Left renal cortex interstitium (tissue), 4 donors: ENCODE results near the gene TMEM170B. TPM values are rescaled to one million over a fixed set of nuclear protein-coding genes. Genes with fewer than 3 reads are reported as not detected.

Source experiments
- DNase-seq, 4 donors: peaks; one replicate each; pipeline ENCODE4 v3.0.0-alpha.2; 2013; ENCODE audit warnings: low read depth in 4 of 4, low spot score in 2 of 4, missing footprints in 1 of 4
- polyA plus RNA-seq, 4 donors: library from polyadenylated mRNA; unstranded; fragments of 120-200 nt; gene quantifications; one replicate each; pipeline ENCODE4 v1.2.1, GENCODE V29; 2013; ENCODE audit not compliant: insufficient read length in 4 of 4

The TMEM170B gene, protein sequence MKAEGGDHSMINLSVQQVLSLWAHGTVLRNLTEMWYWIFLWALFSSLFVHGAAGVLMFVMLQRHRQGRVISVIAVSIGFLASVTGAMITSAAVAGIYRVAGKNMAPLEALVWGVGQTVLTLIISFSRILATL
- 10 to 100 TPM in 1 of 4 donors, 1 to 10 TPM in 3; 8.0 to 11.7 (median 8.3) TPM for polyA plus RNA-seq

DNA sequence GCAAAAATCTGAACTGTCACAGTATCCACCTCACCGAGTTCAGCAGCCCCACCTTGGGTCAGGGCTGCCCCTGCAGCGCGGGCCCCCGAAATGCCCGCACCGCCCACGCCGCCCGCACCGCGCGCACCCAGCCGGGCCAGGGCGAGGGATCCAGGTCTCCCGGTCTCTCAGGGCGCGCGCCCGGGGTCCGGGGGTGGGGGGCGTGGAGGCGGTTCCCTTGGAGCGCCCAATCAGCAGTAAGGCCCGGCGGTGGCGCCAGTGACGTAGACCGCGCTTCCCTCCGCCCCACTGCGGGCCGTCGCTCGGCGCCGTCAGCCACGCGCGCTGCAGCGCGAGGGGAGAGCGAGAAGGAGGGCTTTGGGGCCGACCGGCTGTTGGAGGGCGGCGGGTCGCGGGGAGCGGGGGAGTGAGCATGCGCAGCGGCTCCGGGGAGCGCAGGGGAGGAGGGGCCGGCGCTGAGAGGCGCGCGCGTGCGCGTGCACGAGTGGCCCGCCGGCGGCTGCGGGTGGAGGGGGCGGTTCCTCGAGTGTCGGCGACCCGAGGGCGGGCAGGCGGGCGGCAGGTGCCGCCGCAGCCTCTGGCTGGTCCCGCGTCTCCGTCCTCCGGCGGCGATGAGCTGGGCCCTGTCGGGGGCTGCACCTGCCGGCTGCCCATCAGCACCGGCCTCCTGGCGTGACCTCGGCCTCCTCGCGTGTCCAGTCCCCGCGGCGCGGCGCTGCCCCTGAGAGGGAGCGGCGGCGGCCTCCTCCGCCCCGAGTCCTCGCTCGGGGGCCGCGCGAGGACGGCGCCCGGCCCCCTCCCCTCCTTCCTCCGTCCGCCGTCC is at the start of gene TMEM170B:
TMEM170B (plus strand) TSS at position 521 of the 823 bp plus-strand sequence. CDS start 529 bp downstream, outside the sequence.
- peak; percentile 69 to 87 (median 82) for DNase-seq

DNA sequence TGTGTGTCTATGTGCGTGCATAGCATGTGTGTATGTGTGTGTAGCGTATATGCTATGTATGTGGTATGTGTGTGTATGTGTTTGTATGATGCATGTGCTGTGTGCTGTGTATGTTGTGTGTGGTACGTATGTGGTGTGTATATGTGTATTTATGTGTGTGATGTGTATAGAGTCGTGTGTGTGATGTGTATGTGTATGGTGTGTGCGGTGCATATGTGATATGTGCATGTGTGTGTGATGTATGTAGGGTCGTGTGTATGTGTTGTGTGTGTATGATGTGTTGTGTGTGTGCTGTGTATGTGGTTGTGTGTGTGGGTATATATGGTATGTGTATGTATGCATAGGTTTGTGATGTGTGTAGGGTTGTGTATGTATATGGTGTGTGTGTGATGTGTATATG is 46.6 kb upstream of the TMEM170B start:
- no peak for DNase-seq

DNA sequence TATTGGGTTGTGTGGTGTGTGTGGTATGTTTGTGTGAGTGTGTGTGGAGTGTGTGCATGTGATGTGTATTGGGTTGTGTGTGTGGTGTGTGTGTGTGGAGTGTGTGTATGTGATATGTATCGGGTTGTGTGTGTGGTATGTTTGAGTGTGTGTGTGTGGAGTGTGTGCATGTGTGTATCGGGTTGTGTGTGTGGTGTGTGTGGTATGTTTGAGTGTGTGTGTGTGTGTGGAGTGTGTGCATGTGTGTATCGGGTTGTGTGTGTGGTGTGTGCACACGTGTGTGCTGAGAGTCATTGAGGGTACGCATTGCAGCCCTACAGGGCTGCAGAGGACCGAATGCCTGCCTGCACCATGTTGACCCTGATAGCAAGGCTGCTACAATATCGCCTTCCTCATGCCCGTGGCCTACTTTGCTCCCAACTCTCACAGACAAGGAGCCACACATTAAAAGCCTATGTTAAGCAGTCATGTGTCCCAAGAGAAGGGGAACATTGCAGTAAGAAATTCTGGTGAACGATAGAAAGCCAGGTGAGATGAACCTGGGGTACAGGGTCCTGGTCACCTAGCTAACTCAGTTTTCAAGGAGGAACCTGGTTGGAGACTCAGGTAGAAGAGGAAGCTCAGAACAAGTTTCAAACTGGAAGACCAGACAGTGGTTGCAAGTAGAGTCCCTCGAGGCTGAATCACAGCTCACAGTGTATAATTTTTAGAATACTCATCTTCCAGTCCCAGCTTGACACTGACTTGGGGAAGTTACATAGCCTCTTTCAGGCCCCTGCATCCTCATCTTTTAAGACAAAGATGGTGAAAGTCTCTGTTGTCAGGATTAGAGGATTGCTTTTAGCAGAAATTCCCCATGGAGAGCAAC is 45.7 kb upstream of the TMEM170B start:
- DNase-seq, result no peak

DNA sequence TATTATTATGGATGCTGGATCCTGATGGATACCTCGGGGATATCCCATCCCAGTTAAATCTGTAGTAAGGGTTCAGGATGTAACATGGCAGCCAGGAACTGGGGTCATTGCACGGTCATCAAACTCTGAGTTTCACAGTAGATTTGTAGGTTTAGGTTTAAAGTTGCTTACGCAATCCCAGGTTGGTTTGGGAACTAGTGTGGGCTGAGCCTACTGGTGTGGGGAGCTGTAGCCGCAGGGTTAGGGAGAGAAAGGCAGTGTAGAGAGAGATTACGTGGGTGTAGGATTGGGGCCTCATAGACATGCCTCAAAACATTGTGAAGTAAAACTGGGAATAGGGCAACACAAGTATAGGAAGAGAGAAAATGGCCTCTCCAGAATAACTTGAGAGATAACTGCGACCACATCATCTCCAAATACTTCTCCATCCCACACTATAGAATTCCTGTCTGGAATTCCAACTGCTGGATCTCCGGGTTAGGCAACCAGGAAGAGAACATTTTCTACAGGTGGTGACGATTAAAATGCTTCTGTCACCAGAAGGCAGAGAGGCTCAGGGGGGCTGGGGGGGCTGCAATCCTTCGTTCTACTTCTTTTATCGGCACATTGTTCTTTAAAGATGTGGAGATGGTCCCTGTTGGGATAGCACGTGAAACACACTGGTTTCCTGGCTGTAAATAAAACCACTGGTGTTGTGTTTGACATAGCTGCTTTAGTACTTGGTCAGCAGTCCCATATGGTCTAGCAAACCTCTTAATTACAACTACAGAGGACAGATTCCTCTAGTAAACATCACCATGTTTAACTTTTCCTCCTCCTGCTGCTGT is 44.9 kb upstream of the TMEM170B start:
- DNase-seq, result no peak

DNA sequence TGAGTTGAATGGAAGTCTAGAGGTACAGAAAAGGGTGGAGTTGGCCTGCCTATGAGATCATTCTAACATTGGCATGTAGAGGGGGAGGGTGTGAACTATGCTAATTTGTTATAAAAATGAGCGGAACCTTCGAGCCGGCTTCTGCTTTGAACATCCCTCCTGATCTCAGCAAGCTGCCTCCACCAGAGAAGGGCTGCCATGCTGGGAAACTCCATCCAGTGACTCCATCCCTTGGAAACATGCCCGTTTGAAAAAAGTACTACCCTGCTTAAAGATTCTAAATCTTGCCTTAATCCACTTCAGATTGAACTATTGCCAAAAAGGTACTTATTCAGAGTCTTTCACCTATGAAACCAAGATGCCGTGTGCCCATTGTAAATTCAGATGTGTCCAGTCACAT is 43.6 kb upstream of the TMEM170B start:
- DNase-seq, result no peak

DNA sequence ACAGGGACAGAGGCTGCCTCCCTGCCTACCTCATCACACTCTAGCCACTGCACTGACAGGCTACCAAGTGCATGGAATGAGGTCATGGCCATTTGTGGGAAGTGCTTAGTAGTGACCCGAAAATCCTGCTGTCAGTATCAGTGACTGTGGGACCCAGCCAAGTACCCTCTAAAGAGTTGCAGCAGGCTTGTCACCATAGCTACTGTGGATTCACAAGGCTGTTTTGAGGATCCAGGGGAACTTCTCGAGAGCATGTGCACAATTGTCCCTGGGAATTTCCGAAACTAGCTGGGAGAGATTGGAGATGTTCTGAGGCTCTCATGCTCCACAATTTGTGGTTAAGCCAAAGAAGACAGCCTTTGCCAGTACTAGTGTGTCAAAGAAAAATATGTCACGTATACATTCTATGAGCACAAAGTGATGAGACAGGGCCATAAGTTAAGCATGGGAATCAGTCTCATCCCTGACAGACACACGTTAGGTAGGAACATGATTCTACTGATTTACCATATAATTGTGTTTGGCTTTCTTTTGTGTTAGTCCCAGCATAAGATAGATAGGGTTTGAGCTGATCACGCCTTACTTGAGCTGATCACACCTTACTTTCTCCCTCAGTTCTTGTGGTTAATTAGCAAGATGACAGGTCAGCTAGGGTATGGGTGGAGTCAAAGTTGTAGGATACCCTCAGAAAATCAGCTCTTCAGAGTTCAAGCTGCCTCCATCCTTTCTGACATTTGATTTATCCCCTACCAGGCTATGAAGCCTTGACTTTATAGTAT is 42.6 kb upstream of the TMEM170B start:
- DNase-seq, result no peak

DNA sequence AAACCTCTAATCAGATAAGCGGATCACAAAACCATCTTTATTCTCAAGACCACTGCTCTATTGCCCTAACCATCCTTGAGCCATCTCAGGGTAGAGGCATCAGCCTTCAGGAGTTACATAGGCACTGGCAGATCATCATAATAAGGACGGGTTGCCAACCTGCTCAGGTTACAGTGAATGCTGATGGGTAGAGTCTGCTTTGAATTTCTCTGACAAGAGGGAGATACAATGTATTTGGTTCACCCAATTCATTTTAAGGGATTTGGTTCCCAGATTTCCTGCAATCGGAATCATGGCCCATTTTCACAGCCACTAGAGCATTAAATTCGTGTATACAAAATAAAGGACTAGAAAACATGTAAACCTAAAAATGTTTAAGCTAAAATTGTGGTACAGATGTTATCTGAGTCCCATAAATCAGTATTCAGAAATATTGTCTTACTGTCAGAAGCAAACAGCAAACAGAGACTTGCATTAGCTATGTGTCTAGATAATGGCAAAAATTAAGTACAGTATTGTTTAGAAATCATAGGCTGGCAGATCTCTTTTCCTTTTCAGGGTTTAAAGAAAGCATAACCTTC is 41.9 kb upstream of the TMEM170B start:
- no peak for DNase-seq

DNA sequence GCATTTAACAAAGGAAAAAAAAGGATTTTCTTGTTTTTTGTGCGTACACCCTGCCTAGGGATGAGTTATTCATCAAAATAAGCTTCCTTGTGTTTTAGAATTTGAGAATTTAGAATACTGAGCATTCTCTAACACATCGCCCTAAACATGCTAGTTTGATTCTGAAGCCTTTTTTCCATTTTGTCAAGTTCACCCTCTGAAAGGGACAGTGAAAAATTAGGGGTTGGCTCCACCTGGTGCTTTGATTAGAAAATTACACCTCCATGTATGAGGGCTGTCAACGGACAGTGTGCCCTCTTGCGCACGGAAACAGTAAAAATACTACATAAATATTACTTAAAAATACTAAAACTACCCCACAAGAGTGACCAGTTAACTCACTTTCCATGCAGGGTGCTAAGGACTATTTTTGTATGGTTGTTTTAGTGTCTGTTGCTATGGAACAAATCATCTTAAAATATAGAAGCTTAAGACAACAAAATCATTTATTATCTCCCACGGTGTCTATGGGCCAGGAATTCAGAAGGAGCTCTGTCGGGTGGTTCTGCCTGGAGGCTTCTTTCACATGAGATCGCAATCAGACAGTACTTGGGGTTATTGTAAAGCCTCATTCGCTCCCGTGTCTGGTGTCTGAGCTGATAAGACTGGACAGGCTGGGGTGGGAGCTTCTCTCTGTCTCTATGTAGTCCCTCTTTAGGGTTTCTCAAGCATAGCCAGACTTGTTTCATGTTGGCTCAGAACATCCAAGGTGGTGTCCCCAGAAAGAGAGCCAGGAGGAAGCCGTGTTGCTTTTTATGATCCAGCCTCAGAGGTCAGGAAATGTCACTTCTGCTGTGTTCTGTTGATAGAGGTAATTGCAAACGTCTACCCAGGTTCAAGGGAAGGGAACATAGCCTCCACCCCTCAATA is 41.1 kb upstream of the TMEM170B start:
- peak; percentile 60 to 81 (median 69) for DNase-seq

DNA sequence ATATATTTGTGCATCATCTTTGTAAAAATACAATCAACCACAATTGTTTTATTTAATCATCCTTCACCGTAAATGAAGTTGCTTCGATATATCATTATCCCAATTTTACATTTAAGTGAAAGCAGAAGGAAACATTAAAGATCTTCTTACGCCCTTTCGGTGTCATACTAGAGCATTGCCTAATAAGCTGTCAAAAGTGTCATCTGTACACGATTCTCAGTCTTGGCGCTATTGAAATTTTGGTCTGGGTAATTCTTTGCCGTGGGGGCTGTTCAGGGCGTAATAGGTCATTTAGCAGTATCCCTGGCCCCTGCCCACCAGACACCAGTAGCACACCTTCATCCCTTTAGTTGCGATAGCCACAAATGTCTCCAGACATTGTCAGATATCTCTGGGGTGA is 40.4 kb upstream of the TMEM170B start:
- no peak for DNase-seq

DNA sequence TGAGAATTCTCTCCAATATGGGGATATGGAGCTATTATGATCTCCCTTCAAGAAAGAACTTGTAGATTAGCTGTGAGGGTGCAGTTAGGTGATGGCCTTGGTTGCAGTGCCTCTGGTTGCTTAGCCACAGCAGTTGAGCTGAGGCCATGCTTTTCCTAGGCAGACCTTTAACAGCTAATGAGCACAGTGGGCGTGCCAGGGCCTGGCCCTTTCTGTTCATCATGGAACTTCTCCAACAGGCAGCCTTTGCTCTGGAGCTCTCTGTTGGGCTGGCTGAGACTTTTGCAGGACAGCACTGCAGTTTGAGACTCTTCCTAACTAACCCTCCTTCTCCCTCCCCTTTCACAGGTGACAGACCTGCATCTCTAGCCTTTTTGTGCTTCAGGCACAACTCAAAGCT is 39.7 kb upstream of the TMEM170B start:
- DNase-seq, result no peak

DNA sequence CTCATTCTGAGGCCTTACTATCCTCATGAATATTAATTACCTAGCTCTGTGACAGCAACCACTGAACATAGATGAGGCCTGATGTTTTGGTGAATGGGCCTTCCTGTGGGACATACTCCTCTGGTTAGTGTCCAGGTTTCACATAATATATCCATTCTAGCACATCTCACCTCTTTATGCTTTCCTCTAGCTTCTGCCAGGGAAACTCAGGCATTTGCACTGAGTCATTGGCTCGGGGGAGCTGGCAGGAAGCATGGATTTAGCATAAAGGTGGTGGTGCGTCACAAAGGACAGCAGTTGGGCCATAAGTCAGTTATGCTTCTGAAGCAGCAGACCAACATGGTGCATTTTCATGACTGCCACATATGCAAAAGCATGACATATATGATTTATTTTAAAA is 37.5 kb upstream of the TMEM170B start:
- no peak for DNase-seq

DNA sequence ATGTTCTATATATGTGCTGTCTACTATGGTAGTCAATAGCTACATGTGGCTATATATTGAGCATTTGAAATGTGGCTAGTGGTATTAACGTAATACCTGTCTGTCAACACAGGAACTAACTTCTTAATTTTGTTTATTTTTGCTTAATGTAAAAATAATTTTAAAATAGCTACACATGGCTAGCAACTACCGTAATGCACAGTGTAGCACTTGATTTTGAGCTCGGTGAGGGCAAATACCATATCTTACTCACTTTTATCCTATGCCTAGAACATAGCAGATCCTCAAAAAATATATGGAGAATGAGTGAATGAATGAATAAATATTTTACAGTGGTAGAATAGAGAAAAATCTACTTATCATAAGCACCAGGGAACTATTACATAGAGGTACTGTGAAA is 28.1 kb upstream of the TMEM170B start:
- no peak for DNase-seq

DNA sequence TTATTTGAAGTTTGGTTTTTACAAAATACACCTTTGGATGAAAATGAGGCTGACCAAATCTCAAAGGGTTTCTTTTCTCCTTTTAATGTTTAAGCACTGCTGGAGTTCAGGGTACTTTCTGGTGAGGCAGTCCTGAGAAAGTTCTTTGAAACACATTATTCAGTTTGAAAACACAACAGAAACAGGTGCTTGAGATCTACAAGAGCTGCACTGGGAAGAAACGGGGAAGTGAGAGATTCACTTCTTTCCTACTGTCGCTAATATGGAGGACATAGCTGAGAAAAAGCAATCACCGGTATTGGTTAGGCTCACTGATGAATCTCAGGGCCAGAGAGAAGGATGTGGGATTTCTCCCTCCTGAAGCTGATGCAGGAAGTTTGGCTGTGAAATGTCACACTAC is 22.9 kb upstream of the TMEM170B start:
- no peak for DNase-seq

DNA sequence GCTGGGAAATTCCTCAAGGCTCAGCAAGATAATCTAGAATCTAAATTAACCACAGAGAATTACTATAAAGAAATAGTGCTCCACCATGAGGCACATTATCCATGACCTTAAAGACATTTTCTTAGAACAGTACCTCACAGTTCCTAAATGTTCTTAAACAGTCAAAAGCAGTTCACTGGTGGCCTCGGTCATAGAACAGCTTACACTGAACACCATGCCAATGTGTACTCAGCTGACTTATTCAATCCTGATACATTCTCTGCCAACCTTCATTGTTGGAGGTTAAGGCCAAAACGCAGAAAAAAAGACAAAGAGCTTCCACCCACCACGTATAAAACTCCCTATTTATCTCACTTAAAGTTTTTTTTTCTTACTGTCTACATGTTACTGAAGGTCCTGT is 21.8 kb upstream of the TMEM170B start:
- DNase-seq, result no peak

DNA sequence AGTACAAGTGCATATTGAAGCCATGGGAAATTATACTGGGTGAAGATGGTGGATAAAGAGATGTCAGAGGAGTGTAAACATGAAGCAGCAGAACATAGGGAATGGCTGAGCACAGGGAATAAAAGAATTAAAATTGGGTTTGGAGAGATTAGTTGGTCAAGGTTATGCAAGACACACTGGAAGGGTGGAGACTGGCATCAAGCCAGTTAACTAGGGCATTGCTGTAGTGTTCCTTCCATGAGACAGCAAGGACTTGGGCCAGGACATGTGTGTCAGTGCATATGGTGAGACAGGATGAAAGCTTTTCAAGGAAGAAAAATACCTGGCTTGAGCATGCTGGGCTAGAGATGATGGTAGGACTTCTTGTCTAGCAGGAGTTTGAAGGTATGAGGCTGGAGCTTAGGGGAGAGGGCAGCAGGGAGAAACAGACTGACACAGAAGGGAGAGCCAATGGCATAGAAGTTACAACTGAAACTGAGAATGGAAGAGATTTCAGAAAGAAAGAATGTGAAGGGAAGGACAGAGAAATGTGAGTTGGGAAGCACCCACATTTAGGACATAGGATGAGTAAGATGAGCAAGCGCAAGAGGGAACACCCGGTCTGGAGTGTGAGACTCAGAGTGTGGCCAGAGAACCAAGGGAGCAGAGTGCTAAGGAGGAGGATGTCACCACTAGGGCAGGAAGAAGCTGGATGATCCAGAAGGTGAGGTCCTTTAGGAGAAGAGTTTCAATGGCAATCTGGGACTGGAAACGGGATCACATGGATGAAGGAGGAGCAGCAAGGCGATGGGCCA is 14.5 kb upstream of the TMEM170B start:
- DNase-seq, result no peak

DNA sequence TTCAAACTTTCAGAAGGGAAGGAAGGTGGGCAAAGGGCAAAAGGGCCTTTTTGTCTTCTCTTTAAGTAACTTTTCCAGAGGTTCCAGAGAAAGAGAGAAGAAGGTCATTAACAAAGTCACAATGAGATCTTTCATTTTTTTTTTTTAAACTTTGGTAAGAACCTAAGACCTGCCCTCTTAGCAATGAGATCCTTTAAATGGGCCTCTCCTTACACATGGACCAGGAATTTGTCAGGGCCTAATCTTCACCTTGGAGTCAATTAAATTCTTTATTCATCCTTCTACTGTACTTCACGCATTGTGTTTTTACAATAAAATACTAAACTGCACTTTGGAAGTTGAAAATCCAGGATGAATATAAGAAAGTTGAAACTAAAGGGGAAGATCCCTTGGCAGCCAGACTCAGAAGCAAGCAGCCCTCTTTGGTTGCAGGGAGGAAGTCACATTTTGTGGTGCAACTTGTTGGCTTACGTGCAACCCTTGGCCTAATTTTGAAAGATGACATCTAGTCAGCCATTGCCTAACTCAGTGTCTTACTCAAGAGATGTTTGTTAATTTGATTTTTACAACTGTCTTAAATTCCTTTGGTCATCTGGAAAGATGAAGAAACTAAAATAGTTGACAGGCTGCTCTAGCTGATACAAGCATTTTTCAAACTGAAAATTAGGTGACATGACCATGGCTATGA is 11.9 kb upstream of the TMEM170B start:
- no peak for DNase-seq

DNA sequence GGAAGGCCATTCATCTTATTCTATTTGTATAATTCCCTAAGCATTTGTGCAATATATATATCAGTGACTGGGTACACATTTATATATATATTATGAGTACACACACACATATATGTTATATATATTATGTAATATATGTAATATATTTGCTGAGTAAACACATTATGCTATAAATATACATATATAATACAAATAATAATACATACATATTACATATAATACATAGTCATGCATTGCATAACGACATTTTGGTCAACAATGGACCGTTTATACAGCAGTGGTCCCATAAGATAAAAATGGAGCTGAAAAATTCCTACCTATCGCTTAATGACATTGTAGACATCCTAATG is 11.4 kb upstream of the TMEM170B start:
- no peak for DNase-seq
